Neural crest cell (in vitro differentiated cells): ENCODE data around the gene ZNF416. TPM values are rescaled to one million over a fixed set of nuclear protein-coding genes. Genes with fewer than 3 reads are reported as not detected.

Source experiments
- DNase-seq: peaks from one replicate; pipeline ENCODE4 v3.0.0; 2021; ENCODE audit warnings: low read depth, mixed read lengths, low spot score
- H3K27ac Mint-ChIP-seq: one replicate; pipeline ENCODE4 v1.8.0; 2021; ENCODE audit warnings: mild to moderate bottlenecking, mixed read lengths; ENCODE audit not compliant: unreplicated experiment
- H3K27me3 Mint-ChIP-seq: 2 replicates; pipeline ENCODE4 v1.8.0; 2021; ENCODE audit warnings: low read depth, mild to moderate bottlenecking, mixed read lengths
- H3K36me3 Mint-ChIP-seq: 2 replicates; pipeline ENCODE4 v1.8.0; 2021; ENCODE audit warnings: low read depth, mild to moderate bottlenecking, mixed read lengths
- H3K4me1 Mint-ChIP-seq: 2 replicates; pipeline ENCODE4 v1.8.0; 2021; ENCODE audit warnings: mixed read lengths
- H3K4me3 Mint-ChIP-seq: one replicate; pipeline ENCODE4 v1.8.0; 2021; ENCODE audit warnings: mild to moderate bottlenecking, mixed read lengths
- H3K9me3 Mint-ChIP-seq: 2 replicates; pipeline ENCODE4 v1.8.0; 2021; ENCODE audit warnings: mixed read lengths
- CTCF ChIP-seq: fragments of 200-600 bp; sonication (generic); conservative IDR thresholded peaks from 2 replicates; pipeline ENCODE4 v1.5.0; 2021; ENCODE audit warnings: antibody characterized with exemption, mild to moderate bottlenecking
- total RNA-seq: library from RNA; stranded (reverse); gene quantifications from 2 replicates; pipeline ENCODE4 v1.2.1, GENCODE V29; 2021

ZNF416 gene
- total RNA-seq, 1 donor from 2014 or later = 10.1 TPM

GRCh38 chr19:57583521-57584416, 5.1 kb upstream of the ZNF416 start, which contains the start of gene ZIK1:
TSS of gene ZIK1 (plus strand) at chr19:57584145. CDS start at chr19:57584357, 212 bp downstream.
- peaks cover 42% of the 10 kb centered on the region for H3K9me3 Mint-ChIP-seq
- peak within 1 kb of the TSS; percentile 96 for H3K27ac Mint-ChIP-seq
- H3K36me3 Mint-ChIP-seq = peaks cover 57% of the 10 kb centered on the region
- H3K27me3 Mint-ChIP-seq = no peaks in the 10 kb centered on the region
- TF ChIP-seq CTCF = no peak
- peak within 1 kb of the TSS; percentile 94 for H3K4me3 Mint-ChIP-seq
- peak; percentile 82 for DNase-seq
- peaks cover 25% of the 10 kb centered on the region for H3K4me1 Mint-ChIP-seq

- Mint-ChIP-seq H3K36me3 (peaks cover 54% of the 10 kb centered on the region), H3K4me1 (peaks cover 27% of the 10 kb centered on the region), H3K27ac (no peak overlapping the region), H3K4me3 (no peak overlapping the region), H3K9me3 (peaks cover 38% of the 10 kb centered on the region), H3K27me3 (no peaks in the 10 kb centered on the region)
- no peak for TF ChIP-seq CTCF
- DNase-seq = no peak
These were observed 4.4 kb upstream of the ZNF416 start for GRCh38 chr19:57583104-57583520.

- Mint-ChIP-seq H3K4me3 (peak overlapping the region; percentile 81), H3K27ac (no peak overlapping the region), H3K27me3 (no peaks in the 10 kb centered on the region), H3K9me3 (peaks cover 36% of the 10 kb centered on the region), H3K36me3 (peaks cover 73% of the 10 kb centered on the region), H3K4me1 (peaks cover 19% of the 10 kb centered on the region)
- DNase-seq = no peak
- no peak for TF ChIP-seq CTCF
These were observed 2.0 kb downstream of the ZNF416 start for GRCh38 chr19:57576661-57577060.

- H3K4me3 Mint-ChIP-seq = no peak overlapping the region
- H3K27me3 Mint-ChIP-seq = no peaks in the 10 kb centered on the region
- no peak for DNase-seq
- no peak for TF ChIP-seq CTCF
- peaks cover 6% of the 10 kb centered on the region for H3K4me1 Mint-ChIP-seq
- peaks cover 43% of the 10 kb centered on the region for H3K9me3 Mint-ChIP-seq
- peaks cover 81% of the 10 kb centered on the region for H3K36me3 Mint-ChIP-seq
- H3K27ac Mint-ChIP-seq = no peak overlapping the region
These were observed 6.2 kb downstream of the ZNF416 start for GRCh38 chr19:57572415-57572947.

- Mint-ChIP-seq H3K27ac (no peak overlapping the region), H3K4me3 (no peak overlapping the region), H3K4me1 (no peaks in the 10 kb centered on the region), H3K36me3 (peaks cover 80% of the 10 kb centered on the region), H3K9me3 (peaks cover 42% of the 10 kb centered on the region), H3K27me3 (no peaks in the 10 kb centered on the region)
- TF ChIP-seq CTCF = no peak
- no peak for DNase-seq
These were observed 8.0 kb downstream of the ZNF416 start for GRCh38 chr19:57570707-57571106.
